Dedifferentiated amniotic fluid mesenchymal stem cell (primary cell): Measurements from ENCODE around the gene AGBL1.

Experiments used
- DNase-seq: peaks from one replicate; pipeline ENCODE4 v3.0.0-alpha.2; 2016; ENCODE audit errors: extremely low spot score

AGBL1 gene

GRCh38 chr15:86590461-86590860 lies 510.8 kb downstream of the AGBL1 start:
- no peak for DNase-seq

DNA sequence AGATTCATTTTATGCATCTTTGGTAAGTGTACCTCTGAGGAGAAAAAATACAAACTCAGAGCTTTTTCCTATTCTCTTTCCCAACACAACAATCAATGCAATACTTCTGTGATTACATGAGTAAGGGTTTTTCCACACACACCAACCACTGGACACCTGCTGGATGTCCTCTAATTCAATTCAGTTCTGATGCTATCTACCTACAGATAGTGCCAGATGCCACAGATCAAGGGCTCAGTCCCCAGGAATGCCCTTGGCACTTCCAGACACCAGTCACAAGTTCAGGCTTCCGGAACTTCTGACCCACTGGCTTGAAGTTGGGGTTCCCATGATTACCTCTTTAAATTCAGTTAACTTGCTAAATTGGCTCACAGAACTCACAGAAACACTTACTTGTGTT lies 511.5 kb downstream of the AGBL1 start:
- DNase-seq: no peak

GRCh38 chr15:86591994-86592735 lies 512.5 kb downstream of the AGBL1 start:
- no peak for DNase-seq

GRCh38 chr15:86595741-86596140 lies 516.1 kb downstream of the AGBL1 start:
- DNase-seq: no peak

DNA sequence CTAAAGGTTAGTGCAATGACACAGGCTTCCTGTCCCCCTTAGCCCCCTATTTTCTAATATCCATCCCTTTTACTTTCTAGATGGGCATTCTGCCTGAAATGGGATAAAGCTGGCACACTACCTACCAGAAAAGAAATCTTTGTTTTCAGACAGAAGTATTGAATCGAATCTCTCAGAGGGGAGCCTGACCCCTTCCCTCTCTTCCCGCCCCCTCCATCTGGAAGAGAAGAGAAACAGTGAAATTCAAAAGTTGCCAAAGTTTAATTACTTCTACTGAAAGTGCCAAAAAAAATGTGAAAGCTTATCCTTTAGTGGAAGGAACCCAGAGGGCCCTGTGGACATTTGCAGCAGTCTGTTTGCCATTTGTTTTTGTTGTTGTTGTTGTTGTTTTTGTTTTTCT lies 523.8 kb downstream of the AGBL1 start:
- DNase-seq: no peak

- DNase-seq: no peak
Observed at GRCh38 chr15:86608461-86609205, 529.0 kb downstream of the AGBL1 start.

GRCh38 chr15:86609275-86609674 lies 529.6 kb downstream of the AGBL1 start:
- no peak for DNase-seq

DNA sequence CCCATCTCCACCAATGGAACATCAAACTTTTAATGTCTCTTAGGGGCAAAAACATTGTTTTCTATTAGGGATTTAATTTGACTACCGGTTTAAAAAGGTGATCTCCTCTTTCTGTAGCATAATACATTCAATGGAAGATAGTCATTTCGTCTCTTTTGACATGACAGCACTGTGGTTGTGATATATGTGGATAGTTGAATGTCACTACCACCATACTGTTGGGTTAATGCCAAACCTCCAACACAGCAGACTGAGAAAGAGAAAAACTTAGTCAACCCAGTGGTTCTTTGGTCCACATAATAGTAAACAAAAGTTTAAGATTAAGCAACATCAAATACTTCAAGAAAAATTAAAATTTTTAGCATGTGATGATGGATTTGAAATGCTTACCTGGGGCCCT lies 530.4 kb downstream of the AGBL1 start:
- no peak for DNase-seq

DNA sequence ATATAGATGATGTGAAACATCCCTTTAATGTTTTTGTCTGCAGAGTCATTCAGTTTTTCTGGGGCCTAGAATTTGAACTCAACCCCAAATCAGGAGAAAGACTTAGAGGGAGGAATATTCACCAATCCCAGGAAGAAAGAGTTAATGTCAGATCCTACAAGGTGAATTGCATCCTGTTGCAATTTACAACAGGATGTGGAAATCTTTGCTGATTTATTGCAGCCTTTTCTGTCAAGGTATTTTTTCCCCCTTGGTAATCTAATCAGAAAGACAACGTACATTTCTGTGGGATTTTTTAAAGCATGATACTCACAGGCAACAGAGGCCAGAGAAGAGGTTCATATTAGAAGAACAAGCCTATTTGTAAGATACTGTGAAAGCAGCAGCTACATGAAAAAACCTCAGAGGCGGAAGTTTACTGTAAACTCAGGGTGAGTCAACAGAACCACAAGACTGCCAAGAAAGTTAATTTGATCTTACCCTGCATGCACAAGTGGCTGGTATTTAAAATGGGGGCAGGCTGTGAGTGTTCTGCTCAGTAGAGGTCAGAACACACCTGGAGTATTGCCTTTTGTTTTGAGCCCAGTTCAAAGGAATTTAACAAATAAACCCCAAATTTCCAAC lies 531.9 kb downstream of the AGBL1 start:
- DNase-seq: no peak

DNA sequence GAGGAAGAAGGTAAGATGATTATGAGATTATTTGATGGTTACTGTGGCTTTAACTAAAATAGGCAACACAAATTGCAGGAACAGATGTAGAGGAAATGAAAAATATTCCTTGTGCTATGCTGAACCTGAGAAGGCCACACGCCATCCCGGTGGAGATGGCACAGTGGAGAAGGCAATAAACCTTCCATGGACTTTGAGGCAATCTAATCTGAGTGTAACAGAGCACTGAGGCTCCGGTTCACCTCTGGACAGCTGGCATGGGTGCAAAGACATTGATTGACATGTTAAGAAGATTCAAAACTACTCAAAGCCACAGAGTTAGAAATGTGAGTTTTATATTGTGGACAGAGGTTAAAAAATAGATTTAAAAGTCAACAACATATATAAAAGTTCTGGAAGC lies 535.7 kb downstream of the AGBL1 start:
- DNase-seq: no peak

GRCh38 chr15:86615816-86616215 lies 536.1 kb downstream of the AGBL1 start:
- no peak for DNase-seq

DNA sequence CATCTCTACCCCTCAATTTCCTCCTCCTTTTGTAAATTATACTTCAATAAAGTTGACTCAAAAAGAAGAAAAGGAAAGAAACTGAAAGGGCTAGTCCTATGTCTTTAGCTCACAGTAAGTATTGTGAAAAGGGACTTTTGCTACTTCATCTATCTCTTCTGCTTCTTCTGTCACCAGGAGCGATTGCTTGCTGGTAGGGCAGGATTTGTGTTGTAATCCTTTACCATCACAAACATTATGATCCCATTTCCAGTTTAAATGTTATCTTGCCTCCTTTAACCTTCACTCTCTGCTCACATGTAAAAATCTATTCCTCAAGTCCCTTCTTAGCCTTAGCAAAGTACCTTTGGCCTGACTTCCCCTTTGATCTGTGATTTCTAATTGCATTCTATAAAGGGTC lies 537.1 kb downstream of the AGBL1 start:
- no peak for DNase-seq

- no peak for DNase-seq
Observed at GRCh38 chr15:86620157-86620556, 540.5 kb downstream of the AGBL1 start.

- DNase-seq: no peak
Observed at GRCh38 chr15:86620641-86621349, 541.1 kb downstream of the AGBL1 start.

DNA sequence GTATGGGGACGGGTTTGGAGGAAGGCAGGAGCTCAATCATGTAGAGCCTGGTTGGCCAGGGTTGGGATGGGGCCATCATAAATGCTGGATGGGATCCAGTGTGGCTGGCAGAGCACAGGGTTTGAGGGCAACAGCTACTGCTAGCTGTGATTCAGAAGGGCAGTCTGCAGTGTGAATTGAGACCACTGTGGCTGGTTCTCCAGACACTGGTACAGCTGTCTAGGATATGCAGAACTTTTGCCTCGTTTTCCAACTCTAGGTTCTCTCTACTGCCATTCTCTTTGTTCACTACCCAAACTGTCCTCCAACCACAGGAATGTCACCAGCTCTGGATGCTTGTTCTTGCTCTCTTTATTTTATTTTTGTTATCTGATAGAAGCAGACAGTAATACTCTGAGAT lies 543.6 kb downstream of the AGBL1 start:
- DNase-seq: no peak

DNA sequence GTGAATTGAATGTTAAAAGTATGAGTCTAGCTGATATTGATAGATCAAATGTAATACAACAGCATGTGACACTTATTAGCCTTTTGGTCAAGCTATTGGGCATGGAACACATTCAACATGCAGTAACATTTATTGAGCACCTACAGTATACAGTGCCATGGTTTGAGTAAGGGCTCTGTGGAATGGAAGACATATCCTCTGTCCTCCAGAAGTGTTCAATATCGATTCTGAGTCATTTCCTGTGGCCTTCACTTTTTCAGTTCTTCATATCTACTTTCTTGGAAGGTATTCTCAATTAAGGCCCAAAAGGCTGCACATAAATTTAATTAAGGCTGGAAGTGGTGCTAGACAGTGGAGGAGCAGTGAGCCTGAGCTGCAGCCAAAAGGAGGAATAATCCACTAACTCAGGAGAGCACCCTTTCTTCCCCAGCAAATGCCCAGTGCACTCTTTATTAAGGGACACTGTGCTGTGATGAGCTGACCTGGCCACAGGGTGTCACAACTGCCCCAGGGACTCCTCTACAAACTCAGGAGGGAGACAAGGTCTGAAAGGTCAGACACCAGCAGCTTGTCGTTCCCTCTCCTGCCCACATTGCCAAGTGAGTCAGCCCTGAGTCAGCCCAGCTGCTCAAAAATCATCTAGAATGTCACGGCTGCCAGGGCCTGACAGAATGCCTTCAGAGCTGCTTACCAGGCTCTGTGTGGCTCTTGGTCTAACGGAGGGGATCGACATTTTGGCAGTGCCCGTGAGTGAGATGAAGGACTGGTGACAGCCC lies 544.8 kb downstream of the AGBL1 start:
- no peak for DNase-seq

DNA sequence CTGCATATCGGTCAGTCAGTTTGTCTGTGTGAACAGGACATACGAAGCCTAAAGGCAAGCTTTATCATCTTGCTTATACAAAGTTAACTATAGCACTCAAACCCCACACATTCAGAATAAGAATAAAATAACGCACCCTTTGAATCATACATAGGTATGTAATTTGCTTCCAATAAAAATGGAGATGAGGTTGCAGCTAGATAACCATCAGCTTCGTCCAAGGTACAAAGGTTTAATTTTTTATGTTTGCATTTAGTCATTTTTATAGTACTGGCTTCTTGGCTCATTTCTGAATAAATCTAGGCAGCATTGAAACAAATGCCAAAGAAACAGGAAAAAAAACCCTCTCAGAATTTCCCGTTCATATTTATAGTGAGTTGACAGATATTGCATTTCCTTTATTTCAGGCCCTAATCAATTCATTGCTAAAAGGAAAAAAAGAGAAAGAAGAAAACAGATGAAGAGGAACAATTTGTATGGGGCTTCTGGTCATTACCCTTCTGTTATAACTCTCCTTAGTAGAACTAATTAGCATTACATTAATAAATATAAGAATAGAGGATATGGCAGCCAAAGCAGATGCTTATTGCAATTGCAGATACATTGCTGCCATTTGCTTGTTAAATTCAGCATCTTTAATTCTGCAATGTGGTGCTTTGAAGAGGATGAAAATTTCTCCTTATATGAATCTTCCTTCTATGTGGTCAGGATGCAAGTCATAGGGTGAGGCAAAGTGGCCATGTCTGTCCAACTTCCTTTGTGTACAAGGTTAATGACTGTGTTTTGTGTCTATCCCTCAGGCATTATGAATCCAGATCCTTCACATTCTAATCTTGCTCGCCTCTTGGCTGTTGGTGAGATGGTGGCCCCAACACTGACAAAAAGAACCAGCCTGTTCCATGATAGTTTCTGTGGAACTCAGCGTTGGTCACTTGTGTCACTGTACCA lies 550.0 kb downstream of the AGBL1 start:
- DNase-seq: no peak

- DNase-seq: no peak
Observed at GRCh38 chr15:86630946-86631345, 551.3 kb downstream of the AGBL1 start.

- DNase-seq: no peak
Observed at GRCh38 chr15:86634146-86634545, 554.5 kb downstream of the AGBL1 start.

GRCh38 chr15:86634992-86635638 lies 555.4 kb downstream of the AGBL1 start:
- no peak for DNase-seq
